HK-2 (cell line): Measurements from ENCODE around the gene GRB10.
"Not testable (repeated sequence)": the region's sequence is repeated elsewhere in the genome, so short reads cannot be mapped to it uniquely, and the experiment has no call there.

Source experiments
- DNase-seq: peaks from one replicate; pipeline ENCODE4 v3.0.0-alpha.2; 2018; ENCODE audit not compliant: unreplicated experiment

GRB10 gene

DNA sequence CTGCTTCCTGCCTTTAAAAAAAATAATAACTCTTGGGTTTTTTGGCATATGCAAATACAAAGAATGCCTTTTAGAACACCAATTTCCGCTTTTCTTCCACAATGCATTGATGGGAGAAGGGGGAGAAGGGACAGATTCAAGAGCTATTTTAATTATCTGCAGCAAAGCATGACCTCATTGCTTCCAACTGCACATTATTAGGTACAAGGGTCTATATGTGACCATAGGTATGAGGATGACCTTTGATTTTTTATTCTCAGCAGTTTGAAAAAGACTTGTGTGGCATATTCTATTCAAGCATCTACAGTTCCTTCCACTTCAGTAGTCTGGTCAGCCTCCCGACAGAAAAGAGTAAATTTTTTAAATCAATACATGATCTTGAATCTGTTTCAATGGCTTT, 39.7 kb downstream of the GRB10 start:
- no peak for DNase-seq

DNA sequence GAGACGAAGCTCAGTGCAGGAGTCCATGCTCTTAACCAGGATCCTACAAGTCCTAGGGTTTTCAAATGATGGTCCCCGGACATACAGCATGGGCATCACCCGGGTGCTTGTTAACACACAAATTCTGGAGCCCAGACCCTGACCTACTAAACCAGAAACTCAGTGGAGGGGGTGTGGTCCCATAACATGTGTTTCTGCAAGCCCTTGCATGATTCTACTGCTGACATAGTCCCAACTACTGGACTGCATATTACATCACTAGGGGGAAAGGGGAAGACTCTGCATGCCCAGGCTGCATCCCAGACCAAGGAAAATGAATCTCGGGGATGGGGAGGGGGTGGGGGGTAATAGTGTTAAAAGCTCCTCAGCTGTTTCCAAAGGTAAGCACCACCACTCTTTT, 40.3 kb downstream of the GRB10 start:
- no peak for DNase-seq

DNA sequence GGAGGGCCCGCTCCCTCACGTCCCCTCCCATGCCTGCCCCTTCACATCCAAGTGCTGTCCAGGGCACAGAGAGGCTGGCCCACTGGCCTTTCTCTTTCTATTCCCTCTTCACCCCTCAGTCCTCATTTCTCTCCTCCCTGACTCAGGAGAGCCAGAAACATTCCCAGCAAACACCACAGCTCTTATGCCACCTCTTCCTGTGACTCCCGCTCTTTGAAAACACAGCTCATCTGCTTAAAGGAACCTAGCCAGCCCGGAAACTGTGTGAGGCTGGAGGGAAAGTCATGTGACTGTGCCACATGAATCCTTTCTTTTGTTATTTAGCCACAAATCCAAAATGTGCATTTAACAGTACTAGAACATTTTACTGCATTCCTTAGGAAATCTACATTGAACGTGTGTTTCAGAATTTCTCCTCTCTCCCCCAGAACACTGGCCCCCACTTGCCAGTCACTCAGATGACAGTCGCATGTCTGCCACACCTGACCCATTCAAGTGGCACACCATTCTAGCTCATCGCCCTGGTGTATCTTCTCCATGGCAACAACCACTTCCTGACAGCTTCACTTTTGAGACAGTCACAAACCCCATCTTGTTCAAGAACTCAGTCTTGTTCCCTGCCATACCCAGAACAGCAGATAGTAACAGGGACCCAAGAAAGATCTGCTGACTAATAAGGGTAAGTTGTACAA, 42.8 kb downstream of the GRB10 start:
- no peak for DNase-seq

DNA sequence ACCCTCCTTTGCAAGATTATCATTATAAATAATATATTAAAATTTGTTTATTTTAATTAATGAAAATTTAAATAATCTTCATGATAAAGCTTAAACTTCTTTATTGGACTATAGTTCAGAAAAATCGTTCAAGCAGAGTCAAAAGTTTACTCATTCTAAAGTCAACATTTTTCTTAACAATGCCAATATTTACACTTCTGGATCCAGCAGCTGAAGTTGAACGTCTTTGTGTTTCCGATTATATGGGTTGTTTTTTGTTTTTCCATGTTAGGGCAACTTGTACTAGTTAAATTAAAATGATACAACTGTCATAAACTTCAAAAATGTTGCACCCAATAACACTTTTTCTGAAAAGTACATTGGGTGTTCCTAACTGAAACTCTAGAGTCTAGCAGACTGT, 43.8 kb downstream of the GRB10 start:
- DNase-seq = no peak

DNA sequence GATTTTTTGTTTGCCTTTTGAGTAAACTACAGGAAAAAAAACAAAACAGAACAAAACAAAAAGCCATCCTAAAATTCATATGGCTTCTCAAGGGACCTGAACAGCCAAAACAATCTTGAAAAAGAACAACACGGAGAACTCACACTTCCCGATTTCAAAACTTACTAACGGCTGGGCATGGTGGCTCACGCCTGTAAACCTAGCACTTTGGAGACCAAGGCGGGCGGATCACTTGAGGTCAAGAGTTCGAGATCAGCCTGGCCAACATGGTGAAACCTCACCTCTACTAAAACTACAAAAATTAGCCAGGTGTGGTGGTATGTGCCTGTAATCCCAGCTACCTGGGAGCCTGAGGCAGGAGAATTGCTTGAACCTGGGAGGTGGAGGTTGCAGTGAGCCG, 46.9 kb downstream of the GRB10 start:
- DNase-seq = not testable (repeated sequence)

DNA sequence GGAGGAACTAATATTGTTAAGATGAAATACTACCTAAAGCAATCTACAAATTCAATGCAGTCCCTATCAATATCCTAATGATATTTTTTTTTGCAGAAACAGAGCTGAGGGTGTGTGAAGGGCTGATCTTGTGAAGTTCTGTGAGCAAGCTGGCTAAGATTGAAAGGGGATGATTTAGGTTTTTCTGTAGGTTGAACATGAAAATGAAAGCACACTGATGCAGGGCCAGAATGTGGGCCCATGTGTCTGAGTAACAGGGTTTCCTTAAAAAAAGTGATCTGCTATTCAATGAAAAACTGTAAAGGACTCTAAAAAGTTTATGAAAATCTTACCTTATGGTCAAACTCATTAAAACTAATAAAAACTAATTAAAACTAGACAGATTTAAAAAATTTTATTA, 47.4 kb downstream of the GRB10 start:
- DNase-seq = no peak

DNA sequence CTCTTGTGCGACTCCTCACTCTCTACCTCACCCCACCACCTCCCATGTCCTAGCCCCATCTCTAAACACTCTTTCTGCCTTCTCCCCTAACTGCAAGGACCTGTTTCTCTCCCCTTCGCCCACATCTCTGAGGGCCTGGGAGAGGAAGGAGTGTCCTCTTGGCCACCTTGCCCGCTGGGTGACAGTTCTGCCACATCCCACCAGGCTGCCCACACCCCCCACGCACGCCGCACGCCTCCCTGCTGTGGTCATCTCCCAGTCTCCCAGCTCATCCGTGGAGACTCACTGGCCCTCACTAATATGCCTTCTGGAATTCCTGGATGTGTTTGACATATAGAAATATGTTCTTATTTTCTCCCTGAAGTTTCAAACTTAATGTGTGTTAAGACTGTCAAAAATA, 48.5 kb downstream of the GRB10 start:
- DNase-seq = no peak

DNA sequence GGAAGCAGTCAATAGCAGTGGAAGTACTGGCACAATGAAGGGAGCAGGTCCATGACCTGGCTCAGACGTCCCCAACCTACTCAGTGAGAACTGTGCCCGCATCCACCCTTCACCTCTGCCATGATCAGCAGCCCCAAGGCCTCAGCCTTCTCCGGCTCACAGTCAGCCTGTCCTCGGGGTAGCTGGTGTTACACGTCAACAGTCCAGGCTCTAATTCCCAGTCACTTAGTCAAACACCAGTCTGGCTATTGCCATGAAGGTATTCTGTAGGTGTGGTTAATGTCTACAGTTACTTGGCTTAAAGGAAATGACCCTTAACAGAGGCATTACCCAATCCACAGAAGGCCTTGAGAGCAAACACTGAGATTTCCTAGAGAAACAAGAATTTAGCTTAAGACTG, 49.1 kb downstream of the GRB10 start:
- peak; percentile 28 for DNase-seq

DNA sequence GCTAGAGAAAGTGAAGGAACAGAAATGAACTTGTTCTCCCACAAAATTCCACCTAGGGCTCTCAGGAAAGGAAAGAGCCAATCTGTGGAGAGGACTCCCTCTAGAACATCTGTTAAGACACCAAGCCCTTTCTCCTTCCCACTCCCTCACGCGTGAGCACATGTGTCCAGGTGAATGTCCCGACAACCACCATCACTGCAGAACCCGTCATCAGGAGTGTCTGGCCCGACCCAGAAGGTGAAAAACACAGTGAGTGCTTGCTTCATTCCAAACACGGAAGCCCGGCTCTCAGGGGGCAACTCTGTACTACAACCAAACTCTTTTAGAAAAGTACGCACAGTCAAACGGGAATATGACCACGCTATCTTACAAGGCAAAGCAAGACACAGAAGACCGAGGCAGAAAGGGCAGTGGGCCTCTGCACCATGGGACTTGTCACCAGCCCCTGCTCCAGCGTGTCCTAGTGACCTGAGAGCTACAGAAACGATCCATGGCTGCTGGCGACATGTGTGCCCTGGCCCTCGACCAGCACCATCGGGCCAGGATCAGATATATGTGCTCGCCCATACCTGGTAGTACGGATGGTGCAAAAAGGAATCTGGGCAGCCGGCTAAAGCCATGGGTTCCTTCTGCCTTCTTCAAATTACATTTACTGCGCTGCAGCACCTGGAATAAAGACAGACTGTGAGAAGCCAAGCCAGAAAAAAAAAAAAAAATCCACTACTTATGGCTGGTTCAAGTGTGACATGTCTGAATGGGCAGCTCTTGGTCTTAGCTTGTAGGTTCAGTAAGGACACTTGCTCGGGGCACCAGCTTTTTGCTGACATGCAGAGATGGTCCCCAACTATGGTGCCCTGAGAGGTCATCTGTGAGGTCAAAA, 50.8 kb downstream of the GRB10 start:
- DNase-seq = no peak

DNA sequence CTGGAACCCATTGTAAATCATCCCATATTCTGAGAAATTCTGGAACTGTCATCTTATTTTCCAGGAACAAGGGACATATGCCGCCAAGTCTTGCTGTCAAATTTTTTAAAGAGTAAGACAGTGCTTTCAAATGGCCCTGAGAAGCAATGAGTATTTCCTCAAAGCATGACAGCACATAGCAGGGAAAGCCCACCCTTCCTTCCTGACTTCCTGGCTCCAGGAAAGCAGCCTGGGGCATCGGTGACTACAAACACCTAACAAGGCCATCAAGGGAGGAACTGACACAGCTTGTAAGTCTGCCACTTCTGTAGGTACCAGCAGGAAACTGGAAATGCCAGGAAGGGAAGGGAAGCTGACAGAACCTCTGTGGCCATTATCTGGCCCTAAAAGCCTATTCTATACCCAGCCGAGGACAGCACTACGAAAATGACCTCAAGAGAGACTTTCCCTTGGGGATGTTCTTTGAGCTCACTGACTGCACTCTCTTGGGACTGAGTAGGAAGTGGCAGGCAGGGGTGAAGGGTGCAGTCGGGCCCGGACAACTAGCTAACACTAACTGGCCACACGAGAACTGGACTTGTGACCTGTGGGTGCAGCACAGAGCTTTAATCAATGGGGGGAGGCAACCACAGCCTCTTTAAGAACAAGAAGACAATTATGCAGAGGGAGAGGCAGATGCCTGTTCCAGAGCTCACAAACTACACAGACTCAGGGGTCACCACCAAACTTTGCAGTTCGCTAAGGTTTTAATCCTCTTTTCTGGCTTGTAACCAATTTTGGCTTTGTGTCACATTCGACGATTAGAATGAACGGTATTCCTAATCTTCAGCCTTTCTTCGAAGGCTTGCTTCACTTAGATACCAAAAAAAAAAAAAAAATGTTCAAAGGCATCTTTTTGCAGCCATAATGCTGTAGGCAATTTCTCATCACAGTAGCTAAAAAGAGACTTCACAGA, 52.0 kb downstream of the GRB10 start:
- DNase-seq = no peak

DNA sequence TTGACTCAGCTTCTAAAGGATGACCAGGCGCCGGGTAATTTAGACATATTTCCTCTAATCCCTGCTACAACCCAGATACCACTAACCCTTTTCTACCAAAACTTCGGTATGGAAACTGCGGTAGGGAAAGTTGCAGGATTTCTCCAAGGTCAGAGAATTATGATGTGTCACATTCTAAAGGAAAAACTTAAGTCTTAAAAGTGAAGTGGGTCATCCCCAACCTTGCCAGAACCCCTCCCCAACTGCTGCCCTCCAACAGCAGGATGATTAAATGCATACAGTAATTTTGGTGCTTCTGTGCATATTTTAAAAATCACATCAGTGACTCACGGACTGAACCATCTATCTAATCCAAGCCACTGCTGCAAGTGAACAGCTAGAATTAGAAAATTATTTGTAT, 52.7 kb downstream of the GRB10 start:
- DNase-seq = no peak

DNA sequence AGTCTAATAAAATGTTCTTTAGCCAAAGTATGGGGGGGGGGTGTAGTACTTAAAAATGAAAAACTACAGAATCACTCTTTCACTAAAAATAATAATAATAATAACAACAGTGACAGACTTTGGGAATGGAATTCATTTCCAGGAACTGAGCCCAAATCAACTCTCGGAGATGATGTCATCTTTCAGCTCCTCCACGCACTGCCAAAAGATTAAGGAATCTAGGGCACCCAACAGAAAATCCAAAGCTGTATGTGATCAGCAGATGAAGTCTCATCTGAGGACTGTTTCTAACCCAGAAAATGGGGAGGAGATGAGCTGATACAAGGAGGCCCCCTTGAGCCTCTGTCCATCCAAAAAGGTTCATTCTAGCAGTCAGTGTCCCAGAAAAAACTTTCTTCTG, 54.5 kb downstream of the GRB10 start:
- no peak for DNase-seq

DNA sequence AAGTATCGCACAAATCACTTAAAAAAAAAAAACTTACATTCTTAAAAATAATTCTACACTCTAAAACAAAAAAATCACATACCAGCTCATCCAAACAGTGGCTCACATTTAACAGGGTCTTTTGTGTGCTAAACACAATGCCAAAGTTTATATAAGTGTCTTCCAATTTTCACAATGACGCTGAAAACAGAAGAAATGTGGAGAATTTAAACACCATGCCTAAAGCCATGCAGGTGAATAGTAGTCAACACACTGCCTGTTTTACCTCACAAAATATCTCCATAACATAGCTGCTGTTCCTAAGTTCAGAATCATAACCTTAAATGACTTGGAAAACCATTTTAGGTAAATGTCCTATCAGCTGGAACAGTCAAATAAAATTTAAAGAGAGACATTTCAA, 55.0 kb downstream of the GRB10 start:
- no peak for DNase-seq

DNA sequence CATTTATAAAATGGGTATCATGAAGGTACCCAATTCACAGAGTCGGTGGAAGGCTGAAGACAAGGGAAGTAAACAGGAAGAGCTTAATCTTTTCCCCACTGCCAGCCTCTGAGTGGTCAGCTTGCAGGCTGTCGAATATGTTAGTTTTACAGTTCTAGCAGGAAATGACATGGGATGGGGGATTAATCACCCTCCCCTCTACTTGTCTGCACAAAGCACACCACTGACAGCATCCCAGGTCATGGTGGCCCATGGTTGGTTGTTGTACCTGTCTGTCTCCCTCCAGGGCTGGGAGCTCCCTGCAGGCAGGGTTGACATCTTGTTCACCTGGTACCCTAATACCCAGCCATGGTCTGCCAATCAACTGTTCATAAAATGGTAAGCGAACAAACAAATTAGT, 55.6 kb downstream of the GRB10 start:
- no peak for DNase-seq

DNA sequence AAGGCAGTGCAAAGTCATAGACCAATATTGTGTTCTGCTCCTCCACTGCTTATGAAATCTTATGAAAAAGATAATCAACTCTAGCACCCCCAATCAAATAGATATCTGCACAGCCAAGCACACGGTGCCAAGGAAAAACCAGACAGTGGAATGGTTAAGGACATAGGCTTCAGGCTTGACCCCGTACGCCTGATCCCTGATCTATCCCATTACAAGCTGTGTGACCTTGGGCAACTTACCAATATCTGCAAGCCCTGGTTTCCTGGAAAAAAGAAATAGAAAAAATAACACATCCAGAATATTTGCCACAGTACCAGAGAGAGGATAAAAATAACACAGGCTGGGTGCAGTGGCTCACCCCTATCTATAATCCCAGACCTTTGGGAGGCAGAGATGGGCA, 56.9 kb downstream of the GRB10 start:
- no peak for DNase-seq

DNA sequence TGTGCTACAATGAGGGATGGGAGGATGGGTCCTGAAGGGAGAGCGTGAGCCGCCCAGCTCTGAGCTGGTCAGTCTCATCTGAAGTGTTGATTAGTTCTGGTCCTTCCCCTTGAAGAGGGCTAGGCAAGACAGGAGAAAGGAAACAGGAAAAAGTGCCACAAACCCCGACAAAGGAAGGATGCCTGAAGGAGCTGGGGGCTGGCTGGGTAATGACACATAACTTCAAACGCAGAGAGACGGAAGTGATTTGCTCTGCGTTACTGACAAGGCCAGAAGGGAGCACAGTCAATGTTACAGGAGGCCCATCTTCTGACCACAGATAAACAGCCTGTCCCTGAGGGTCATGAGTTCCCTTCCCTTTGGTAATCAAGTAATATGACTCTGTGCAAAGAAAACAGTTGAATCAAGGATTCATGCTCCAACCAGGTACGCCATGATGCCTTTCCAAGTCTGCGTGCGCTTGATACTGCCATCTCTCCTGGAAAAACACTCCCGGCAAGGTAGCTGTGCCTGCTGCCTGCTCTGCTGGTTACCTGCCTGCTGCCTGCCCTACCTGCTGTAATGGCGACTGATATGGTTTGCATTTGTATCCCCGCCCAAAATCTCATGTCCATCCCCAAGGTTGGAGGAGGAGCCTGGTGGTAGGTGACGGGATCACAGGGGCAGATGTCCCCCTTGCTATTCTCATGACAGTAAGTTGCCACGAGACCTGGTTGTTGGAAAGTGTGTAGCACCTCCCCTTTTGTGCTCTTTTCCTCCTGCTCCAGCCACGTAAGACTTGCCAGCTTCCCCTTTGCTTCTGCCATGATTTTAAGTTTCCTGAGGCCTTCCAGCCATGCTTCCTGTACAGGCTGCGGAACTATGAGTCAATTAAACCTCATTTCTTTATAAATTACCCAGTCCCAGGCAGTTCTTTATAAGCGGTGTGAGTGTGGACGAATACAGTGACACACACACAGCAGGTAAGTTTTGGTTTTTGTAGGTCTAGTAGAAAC, 57.9 kb downstream of the GRB10 start:
- DNase-seq = no peak

DNA sequence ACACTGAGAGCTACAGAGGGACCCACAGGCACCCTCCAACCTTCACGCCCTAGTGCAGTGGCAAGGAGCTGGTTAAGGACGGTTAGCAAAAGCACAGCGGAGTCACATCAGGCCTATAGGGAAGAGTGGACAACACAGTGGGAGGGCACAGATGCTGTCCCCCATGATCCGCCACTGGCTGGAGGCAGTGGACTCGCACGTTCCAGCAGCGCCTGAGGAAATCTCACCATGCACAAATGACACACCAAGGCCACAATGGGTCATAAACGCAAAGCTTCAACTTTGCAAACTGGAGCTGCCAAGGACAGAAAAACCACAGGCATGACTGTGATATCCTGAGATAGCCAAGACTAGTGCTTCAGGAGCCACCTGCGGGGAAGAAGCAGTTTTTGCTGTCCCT, 58.8 kb downstream of the GRB10 start:
- no peak for DNase-seq

DNA sequence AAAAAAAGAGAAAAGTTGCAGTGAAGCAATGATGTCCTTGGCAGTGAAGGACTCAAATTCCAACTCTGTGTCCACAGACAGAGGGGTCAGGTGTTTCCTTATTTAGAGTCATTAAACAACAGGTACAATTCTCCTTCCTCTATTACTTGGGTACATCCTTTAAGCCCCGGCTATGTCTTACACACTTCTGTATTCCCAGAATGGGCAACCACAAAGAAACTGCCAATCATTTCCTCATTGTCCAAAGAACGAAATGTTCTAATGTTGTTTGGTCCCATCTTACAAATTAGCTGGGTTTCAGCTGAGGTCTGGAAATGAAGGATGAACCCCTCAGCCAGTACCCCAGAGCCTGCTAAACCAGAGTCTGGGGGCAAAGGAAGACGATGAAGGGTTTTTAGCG, 59.5 kb downstream of the GRB10 start:
- DNase-seq = no peak

DNA sequence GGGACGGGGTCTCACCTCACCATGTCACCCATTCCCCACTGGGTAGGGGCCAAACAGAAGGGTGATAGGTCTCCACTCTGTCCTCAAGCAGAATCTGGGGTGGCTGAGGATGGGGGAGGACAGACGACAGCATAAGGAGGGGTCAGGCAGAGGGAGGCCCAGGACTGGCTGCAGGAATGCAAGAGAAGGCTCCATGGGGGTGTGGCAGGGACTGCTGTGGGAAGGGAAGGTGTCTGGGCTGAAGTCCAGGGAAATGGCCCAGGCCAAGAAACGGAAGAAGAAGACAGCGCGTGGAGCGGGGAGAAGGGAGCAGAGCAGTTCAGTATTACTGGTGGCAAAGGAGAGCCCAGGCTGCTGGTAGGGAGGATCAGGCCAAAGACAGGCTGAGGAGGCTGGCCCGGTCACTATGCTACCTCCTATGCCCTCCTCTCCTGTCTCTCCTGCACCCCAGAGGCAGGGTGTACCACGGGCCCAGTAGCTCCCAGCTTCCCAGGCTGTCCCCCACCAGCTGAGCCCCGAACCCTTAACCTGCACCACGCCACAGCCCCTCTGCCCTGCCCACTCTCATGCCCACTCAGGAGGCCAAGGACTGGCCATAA, 60.9 kb downstream of the GRB10 start:
- DNase-seq = no peak

DNA sequence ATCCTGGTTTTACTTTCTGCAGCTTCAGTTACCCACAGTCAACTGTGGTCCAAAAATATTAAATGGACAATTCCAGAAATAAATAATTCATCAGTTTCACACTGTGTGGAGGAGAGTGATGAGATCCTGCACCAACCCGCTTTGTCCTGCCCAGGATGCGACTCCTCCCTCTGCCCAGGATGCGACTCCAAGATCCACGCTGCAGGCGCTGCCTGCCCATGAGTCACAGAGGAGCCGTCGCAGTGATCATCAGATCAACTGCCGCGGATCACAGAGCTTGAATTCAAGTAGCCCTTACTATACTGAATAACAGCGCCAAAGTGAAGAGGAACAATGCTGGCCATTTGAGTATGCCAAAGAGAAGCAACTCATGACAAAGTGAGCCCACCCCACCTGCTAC, 61.5 kb downstream of the GRB10 start:
- peak; percentile 66 for DNase-seq

DNA sequence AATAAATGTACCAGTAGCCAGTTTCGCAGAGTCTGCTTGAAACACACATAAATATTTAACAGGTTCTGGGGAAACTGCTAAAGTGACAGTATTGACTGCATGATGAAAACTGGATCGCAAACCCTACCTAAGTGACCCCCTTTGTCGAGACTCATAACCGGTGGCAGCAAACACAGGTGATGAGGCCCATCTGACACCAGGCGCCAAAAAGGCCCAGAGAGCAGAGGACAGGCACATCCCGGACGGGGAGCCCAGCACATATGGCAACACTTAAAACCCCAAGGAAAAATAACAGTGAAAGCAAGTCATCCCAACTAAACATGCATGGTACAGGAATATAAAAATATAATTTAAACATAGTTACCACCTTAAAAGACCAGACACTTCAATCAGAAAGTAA, 62.4 kb downstream of the GRB10 start:
- no peak for DNase-seq
